AG10803 (cell line): ENCODE data around the gene FEZF2.

Source experiments
- DNase-seq: peaks from one replicate; pipeline ENCODE4 v3.0.0; 2010; ENCODE audit warnings: low read depth
- H3K4me3 ChIP-seq: 2 replicates; pipeline ENCODE4 v1.5.1; 2011; ENCODE audit warnings: mild to moderate bottlenecking, low read length, control low read depth
- TF ChIP-seq, protein P1 (sequence below): conservative IDR thresholded peaks from 2 replicates; pipeline ENCODE4 v1.5.1; 2011; ENCODE audit warnings: mild to moderate bottlenecking, low read length, control low read depth, inconsistent platforms

The FEZF2 gene

DNA sequence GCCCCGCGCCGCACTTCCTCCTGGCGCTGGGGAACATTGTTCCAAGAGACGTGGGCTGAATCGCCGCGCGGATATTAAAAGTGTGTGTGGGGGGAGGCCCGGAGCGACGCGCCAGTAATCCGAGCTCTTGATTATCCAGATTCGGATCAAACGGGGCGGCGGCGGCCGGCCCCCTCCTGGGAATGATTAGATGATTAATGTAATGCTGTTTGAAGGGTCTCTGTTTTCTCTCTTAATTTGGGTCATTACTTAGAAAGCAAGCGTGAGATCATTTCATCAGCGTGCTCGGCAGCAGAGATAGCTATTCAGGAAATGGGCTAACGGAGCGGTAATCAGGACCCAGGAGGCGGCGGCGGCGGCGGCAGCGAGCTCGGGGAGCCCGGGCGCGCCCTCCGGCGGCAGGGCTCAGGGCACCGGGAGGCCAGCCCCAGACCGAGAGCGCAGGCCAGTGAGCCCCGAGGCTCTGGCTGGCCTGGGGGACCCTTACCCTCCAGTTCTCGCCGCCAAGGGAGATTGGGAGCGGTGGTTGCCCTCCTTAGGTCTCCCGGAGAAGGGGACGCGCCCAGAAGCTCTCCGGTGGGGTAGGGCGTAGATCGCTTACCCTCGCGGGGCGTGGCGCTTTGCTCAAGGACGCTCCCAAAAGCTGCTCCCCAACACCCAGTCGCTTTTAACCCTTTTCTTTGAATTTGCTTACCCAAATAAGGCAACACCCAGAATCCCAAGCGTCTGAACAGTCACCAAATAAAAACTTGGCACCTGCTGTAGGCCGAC, 4.5 kb downstream of the FEZF2 start:
- TF ChIP-seq, protein P1, sequence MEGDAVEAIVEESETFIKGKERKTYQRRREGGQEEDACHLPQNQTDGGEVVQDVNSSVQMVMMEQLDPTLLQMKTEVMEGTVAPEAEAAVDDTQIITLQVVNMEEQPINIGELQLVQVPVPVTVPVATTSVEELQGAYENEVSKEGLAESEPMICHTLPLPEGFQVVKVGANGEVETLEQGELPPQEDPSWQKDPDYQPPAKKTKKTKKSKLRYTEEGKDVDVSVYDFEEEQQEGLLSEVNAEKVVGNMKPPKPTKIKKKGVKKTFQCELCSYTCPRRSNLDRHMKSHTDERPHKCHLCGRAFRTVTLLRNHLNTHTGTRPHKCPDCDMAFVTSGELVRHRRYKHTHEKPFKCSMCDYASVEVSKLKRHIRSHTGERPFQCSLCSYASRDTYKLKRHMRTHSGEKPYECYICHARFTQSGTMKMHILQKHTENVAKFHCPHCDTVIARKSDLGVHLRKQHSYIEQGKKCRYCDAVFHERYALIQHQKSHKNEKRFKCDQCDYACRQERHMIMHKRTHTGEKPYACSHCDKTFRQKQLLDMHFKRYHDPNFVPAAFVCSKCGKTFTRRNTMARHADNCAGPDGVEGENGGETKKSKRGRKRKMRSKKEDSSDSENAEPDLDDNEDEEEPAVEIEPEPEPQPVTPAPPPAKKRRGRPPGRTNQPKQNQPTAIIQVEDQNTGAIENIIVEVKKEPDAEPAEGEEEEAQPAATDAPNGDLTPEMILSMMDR = no peak; the same call in 1 of the 2 replicates
- DNase-seq = no peak
- no peak overlapping the region for H3K4me3 ChIP-seq

DNA sequence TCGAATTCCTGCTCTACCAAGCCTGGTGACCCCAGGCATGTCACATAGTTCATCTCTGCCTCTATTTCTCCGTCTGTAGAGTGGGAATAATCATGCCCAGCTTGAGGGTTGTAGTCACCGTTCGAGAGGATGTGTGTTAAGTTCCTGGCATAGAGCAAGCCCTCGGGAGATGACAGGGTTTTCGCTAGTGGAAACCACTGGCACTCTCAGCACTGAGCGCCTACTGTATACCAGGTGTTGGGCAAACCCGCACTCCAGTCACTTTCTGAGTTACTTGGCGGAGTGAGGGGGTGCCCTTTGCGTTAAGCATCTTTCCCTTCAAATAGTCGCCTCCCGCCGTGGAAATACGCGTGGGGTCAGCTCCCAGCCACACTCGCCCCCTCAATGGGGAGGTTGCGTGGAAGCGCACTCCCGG, 5.1 kb downstream of the FEZF2 start:
- H3K4me3 ChIP-seq = no peak overlapping the region
- TF ChIP-seq, protein P1 = no peak
- no peak for DNase-seq

DNA sequence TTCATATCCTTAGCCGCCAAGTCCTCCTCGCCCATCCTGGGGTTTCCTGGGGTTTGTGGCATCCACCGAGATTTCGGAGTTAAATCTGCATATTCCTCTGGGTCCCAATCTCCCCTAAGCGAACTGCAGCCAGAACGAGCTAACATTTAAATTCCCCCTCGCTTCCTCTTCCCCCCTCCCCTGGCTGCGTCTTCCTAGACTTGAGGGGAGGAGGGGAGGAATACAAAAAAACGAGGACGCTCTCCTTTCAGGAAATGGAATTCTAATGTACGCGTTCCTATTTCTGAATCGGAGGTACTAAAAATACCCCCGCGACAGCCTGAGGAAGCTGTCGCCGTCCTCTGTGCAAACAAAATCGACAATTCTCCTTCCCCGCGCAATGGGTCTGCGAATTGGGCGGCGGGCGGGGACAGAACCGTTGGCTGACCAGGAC, 5.6 kb downstream of the FEZF2 start:
- no peak overlapping the region for H3K4me3 ChIP-seq
- TF ChIP-seq, protein P1 = no peak
- DNase-seq = no peak

DNA sequence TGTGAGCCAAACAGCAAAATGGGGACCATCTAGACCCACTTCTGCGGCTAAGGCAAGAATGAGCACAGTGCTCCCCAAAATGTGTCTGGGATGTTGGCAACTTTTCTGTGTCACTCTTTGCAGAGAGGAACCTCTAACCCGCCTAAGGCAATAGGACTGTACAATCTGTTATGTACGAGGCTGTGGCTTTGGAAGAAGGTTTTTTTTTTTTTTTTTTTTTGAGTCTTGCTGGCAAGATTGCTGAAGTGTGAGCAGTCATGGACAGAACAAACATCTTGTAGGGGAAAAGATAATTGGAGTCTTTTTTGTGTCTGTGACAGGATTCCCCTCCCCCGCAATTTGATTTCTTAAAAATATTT, 7.2 kb downstream of the FEZF2 start:
- H3K4me3 ChIP-seq = no peak overlapping the region
- TF ChIP-seq, protein P1 = no peak
- no peak for DNase-seq

DNA sequence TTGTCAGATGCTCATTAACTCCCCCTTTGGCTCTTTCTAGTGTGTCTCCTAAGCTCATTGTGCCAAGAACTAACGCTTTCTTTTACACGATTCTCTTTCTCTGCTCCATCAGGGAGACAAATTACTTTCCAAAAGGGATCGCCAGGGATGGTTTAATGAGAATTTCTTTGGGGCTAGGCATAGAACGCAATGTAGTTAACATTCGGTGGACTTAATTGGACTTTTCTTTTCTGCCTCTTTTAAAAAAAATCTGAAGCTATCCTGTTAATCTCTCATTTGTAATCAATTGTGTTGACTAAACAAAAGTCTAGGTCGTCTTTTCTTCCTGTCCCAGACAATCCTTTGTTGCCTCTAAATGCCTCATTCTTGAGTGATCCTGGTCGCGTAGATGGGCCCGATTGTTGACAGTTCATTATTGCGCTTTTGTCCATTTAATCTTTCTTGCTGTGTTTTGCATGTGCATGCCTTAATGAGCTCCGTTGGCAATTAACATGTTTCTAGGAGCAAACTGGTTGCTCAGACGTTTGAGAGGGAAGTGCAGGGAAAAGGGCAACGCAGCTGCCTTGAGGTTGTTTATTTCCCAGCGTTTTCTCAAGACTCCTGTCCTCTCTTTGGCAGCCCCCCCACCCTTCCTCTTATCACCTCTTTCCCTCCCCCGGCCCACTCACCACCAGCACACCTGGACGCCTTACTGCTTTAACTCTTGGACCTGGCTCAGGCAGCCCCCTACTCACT, 7.8 kb downstream of the FEZF2 start:
- H3K4me3 ChIP-seq = no peak overlapping the region
- TF ChIP-seq, protein P1 = no peak
- no peak for DNase-seq

DNA sequence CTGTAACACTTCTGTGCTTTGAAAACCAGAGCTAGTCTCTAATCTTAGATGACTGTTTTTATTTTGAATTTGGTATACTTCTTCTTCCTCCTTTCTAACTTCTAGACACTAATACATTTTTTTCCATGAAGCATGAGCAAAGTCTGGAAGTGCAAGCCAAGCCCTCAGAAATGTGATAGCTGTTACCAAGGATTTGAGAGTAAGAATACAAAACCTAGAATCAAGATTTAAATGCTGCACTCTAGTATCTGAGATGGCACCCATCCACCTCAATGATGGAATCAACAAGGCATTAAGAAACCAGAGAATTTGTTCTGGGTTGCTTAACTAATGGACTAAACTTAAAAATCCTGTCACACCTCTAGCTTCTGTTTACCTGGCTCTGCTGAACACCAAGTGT, 9.2 kb downstream of the FEZF2 start:
- no peak for DNase-seq
- TF ChIP-seq, protein P1 = no peak
- H3K4me3 ChIP-seq = no peak overlapping the region

DNA sequence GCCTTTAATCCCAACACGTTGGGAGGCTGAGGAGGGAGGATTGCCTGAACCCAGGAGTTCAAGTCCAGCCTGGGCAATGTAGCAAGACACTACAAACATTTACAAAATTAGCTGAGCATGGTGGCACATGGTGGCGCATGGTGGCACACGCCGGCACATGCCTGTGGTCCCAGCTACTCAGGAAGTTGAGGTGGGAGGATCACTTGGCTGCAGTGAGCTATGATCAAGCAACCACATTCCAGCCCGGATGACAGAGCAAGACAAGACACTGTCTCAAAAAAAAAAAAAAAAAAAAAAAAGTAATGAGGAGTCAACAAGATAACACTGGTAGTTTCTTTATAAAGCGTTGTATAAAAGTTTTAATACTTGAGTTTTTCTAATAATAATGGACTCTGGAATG, 10.1 kb downstream of the FEZF2 start:
- TF ChIP-seq, protein P1 = no peak
- no peak overlapping the region for H3K4me3 ChIP-seq
- DNase-seq = no peak
